Measurements from ENCODE around the gene FREM1. TPM values are rescaled to one million over a fixed set of nuclear protein-coding genes. Genes with fewer than 3 reads are reported as not detected.

Gene FREM1
- total RNA-seq, 1 experiment from 2014 or later: 1.2 TPM

DNA sequence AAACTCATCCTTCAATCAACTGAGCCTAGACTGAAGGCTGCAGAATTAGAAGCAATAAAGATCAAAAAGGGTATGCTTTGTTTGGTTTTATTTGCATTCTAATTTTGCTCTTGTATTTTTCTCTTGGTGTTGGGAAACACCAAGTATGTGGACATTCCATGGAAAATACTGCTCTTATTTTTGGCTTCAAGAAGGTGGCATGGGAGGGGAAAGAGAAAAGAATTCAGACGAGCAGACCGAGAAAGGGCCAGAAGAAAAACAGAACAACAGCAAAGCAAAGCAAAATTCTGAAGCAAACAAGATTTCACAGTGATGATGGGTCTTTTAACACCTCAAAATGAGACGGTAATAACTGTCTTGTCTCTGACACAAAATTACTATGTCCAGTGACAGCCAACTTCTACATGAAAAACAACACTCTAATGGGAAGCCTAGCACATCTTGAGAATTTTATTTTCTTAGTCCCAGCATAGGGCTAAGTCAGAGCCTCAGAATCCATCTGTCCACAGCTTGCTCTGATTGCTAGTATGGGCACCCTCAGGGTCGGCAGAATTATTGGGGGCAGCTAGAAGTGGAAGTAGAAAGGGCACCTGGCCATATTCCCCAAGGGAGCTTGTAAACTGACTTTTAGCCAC is 26.8 kb downstream of the FREM1 start:
- no peak for DNase-seq
- H3K9ac ChIP-seq (ENCODE audit: low read length): no peak overlapping the region
- TF ChIP-seq, protein P1, sequence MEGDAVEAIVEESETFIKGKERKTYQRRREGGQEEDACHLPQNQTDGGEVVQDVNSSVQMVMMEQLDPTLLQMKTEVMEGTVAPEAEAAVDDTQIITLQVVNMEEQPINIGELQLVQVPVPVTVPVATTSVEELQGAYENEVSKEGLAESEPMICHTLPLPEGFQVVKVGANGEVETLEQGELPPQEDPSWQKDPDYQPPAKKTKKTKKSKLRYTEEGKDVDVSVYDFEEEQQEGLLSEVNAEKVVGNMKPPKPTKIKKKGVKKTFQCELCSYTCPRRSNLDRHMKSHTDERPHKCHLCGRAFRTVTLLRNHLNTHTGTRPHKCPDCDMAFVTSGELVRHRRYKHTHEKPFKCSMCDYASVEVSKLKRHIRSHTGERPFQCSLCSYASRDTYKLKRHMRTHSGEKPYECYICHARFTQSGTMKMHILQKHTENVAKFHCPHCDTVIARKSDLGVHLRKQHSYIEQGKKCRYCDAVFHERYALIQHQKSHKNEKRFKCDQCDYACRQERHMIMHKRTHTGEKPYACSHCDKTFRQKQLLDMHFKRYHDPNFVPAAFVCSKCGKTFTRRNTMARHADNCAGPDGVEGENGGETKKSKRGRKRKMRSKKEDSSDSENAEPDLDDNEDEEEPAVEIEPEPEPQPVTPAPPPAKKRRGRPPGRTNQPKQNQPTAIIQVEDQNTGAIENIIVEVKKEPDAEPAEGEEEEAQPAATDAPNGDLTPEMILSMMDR (conservative IDR thresholded peaks at IDR 0.05; ENCODE audit: low read depth, low read length): no peak
- TF ChIP-seq EZH2phosphoT487 (IDR thresholded peaks at IDR 0.05; ENCODE audit: borderline replicate concordance, low read length): no peak
- no peak for TF ChIP-seq EZH2 (IDR thresholded peaks at IDR 0.05; ENCODE audit: low read length, unreplicated experiment)
- intact Hi-C loops (cut with micrococcal nuclease): no loop called here
- H3K9me2 ChIP-seq (replicated peaks; ENCODE audit: low read length): no peaks in the 10 kb centered on the region
- H3K27ac ChIP-seq (ENCODE audit: low read length): no peak overlapping the region
- no peaks in the 10 kb centered on the region for H3F3A ChIP-seq (ENCODE audit: low read length, unreplicated experiment)
- no peaks in the 10 kb centered on the region for H3K4me1 ChIP-seq (ENCODE audit: insufficient read depth, low read length)
- no peak overlapping the region for H2AFZ ChIP-seq (ENCODE audit: low read length)
- H3K36me3 ChIP-seq (ENCODE audit: low read depth, low read length): no peaks in the 10 kb centered on the region
- H3K4me3 ChIP-seq (ENCODE audit: low read length): no peak overlapping the region
- no peaks in the 10 kb centered on the region for H3K9me3 ChIP-seq (ENCODE audit: low read length)
- ChIA-PET POLR2A (ENCODE audit: unreplicated experiment) (no interaction called here), CTCF (no interaction called here)
- H3K4me2 ChIP-seq (ENCODE audit: low read length): no peak overlapping the region
- H3K79me2 ChIP-seq (ENCODE audit: low read length): no peaks in the 10 kb centered on the region
- H4K20me1 ChIP-seq (ENCODE audit: low read length): no peaks in the 10 kb centered on the region
- H3K27me3 ChIP-seq (ENCODE audit: low read length): no peaks in the 10 kb centered on the region
- BruUV-seq (replicated peaks): no TSS peak
- no peak for ATAC-seq

DNA sequence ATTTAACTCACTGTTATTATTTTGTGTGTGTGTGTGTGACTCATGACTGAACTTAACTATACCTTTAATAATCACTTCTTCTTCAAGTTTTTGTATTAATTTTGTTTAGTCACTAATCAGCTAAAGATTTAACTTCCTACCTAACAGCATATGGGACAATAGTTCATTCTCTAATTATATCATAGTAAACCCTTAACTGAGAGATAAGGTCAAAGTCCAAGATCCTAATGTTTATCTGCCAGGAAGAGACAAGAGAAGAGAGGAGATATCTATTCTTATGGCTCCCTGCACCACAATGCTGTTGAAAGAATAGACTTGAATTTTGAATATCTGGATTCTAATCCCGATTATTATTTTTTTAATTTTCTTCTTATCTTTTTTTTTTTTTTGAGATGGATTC is 28.1 kb downstream of the FREM1 start:
- Histone ChIP-seq H3K9me2 (replicated peaks; ENCODE audit: low read length) (no peaks in the 10 kb centered on the region), H3K27ac (ENCODE audit: low read length) (no peak overlapping the region), H3K27me3 (ENCODE audit: low read length) (no peaks in the 10 kb centered on the region), H3K4me3 (ENCODE audit: low read length) (no peak overlapping the region), H3K4me2 (ENCODE audit: low read length) (no peak overlapping the region), H2AFZ (ENCODE audit: low read length) (no peak overlapping the region), H3K79me2 (ENCODE audit: low read length) (no peaks in the 10 kb centered on the region), H3F3A (ENCODE audit: low read length, unreplicated experiment) (no peaks in the 10 kb centered on the region), H3K9me3 (ENCODE audit: low read length) (no peaks in the 10 kb centered on the region), H3K36me3 (ENCODE audit: low read depth, low read length) (no peaks in the 10 kb centered on the region), H3K9ac (ENCODE audit: low read length) (no peak overlapping the region), H3K4me1 (ENCODE audit: insufficient read depth, low read length) (no peaks in the 10 kb centered on the region), H4K20me1 (ENCODE audit: low read length) (no peaks in the 10 kb centered on the region)
- CTCF ChIA-PET: no interaction called here
- POLR2A ChIA-PET (ENCODE audit: unreplicated experiment): no interaction called here
- no TSS peak for BruUV-seq (replicated peaks)
- ATAC-seq (no peak), DNase-seq (no peak)
- TF ChIP-seq, protein P1 (conservative IDR thresholded peaks at IDR 0.05; ENCODE audit: low read depth, low read length): no peak
- TF ChIP-seq EZH2 (IDR thresholded peaks at IDR 0.05; ENCODE audit: low read length, unreplicated experiment) (no peak), EZH2phosphoT487 (IDR thresholded peaks at IDR 0.05; ENCODE audit: borderline replicate concordance, low read length) (no peak)
- intact Hi-C loops (cut with micrococcal nuclease): no loop called here

DNA sequence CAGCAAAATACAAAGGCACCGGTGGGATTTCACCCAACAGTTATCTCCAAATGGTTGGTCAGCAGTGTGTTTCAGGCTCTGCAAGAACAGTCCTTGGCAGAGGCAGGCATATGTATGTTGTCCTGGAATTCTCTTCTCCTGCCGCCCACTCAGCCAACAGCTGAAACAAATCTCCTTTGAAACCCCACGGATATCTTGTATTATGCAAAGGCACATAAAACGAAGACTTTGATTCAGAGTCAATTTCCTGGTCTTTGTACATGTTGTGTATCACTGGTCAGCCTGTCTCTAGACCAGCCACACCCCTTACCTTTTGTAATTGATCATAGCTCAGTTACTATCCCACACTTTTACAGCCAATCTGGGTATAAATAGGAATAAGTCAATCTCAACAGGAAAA is 29.2 kb downstream of the FREM1 start:
- Histone ChIP-seq H3K36me3 (ENCODE audit: low read depth, low read length) (no peaks in the 10 kb centered on the region), H3K9me2 (replicated peaks; ENCODE audit: low read length) (no peaks in the 10 kb centered on the region), H3K9me3 (ENCODE audit: low read length) (no peaks in the 10 kb centered on the region), H4K20me1 (ENCODE audit: low read length) (no peaks in the 10 kb centered on the region), H3K27ac (ENCODE audit: low read length) (no peak overlapping the region), H3K27me3 (ENCODE audit: low read length) (no peaks in the 10 kb centered on the region), H3K79me2 (ENCODE audit: low read length) (no peaks in the 10 kb centered on the region), H3F3A (ENCODE audit: low read length, unreplicated experiment) (no peaks in the 10 kb centered on the region), H3K4me1 (ENCODE audit: insufficient read depth, low read length) (no peaks in the 10 kb centered on the region), H3K4me3 (ENCODE audit: low read length) (no peak overlapping the region), H2AFZ (ENCODE audit: low read length) (no peak overlapping the region), H3K4me2 (ENCODE audit: low read length) (no peak overlapping the region), H3K9ac (ENCODE audit: low read length) (no peak overlapping the region)
- ChIA-PET POLR2A (ENCODE audit: unreplicated experiment) (no interaction called here), CTCF (no interaction called here)
- ATAC-seq (no peak), DNase-seq (no peak)
- BruUV-seq (replicated peaks): no TSS peak
- intact Hi-C loops (cut with micrococcal nuclease): no loop called here
- no peak for TF ChIP-seq EZH2 (IDR thresholded peaks at IDR 0.05; ENCODE audit: low read length, unreplicated experiment)
- TF ChIP-seq, protein P1 (conservative IDR thresholded peaks at IDR 0.05; ENCODE audit: low read depth, low read length): no peak
- no peak for TF ChIP-seq EZH2phosphoT487 (IDR thresholded peaks at IDR 0.05; ENCODE audit: borderline replicate concordance, low read length)

Measured in PC-3 (cell line).